Neural progenitor cell (in vitro differentiated cells): ENCODE measurements around the gene CFAP52.

Experiments
- CTCF ChIP-seq: fragments of 200-600 bp; sonication (generic); IDR thresholded peaks from 2 replicates; pipeline ENCODE4 v1.5.1; 2017; ENCODE audit warnings: antibody characterized with exemption, mild to moderate bottlenecking
- EZH2 ChIP-seq: fragments of 200-600 bp; sonication (generic); IDR thresholded peaks from 2 replicates; pipeline ENCODE4 v1.6.1; 2017; ENCODE audit warnings: antibody characterized with exemption, mild to moderate bottlenecking, moderate library complexity

- no peak for TF ChIP-seq CTCF
- no peak for TF ChIP-seq EZH2
Observed at GRCh38 chr17:9571201-9571600, 5.2 kb upstream of the CFAP52 start.
